ENCODE results near the gene CYP26C1.

GRCh38 chr10:93087846-93088245 is 27.2 kb downstream of the CYP26C1 start:
- TF ChIP-seq, protein P1, sequence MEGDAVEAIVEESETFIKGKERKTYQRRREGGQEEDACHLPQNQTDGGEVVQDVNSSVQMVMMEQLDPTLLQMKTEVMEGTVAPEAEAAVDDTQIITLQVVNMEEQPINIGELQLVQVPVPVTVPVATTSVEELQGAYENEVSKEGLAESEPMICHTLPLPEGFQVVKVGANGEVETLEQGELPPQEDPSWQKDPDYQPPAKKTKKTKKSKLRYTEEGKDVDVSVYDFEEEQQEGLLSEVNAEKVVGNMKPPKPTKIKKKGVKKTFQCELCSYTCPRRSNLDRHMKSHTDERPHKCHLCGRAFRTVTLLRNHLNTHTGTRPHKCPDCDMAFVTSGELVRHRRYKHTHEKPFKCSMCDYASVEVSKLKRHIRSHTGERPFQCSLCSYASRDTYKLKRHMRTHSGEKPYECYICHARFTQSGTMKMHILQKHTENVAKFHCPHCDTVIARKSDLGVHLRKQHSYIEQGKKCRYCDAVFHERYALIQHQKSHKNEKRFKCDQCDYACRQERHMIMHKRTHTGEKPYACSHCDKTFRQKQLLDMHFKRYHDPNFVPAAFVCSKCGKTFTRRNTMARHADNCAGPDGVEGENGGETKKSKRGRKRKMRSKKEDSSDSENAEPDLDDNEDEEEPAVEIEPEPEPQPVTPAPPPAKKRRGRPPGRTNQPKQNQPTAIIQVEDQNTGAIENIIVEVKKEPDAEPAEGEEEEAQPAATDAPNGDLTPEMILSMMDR (IDR thresholded peaks at IDR 0.05; ENCODE audit: insufficient read depth, low read length) = no peak
- no peak for TF ChIP-seq POLR2AphosphoS5 (IDR thresholded peaks at IDR 0.05; ENCODE audit: low read depth)
